Upper lobe of right lung (tissue), 1 donor: ENCODE measurements around the gene SYTL2. TPM values are rescaled to one million over a fixed set of nuclear protein-coding genes. Genes with fewer than 3 reads are reported as not detected.

Experiments
- ATAC-seq: fragments of 200-7000 bp; cut with Tn5 transposase; one replicate; pipeline ENCODE4 v1.9.1; 2020; ENCODE audit warnings: mild to moderate bottlenecking, moderate library complexity
- DNase-seq: peaks from one replicate; pipeline ENCODE4 v3.0.0-alpha.2; 2020
- H3K27ac ChIP-seq: fragments of 200-600 bp; one replicate; pipeline ENCODE4 v1.8.0; 2022
- H3K27me3 ChIP-seq: fragments of 200-600 bp; one replicate; pipeline ENCODE4 v1.8.0; 2022; ENCODE audit warnings: mild to moderate bottlenecking
- H3K36me3 ChIP-seq: fragments of 200-600 bp; one replicate; pipeline ENCODE4 v1.8.0; 2022
- H3K4me1 ChIP-seq: fragments of 200-600 bp; one replicate; pipeline ENCODE4 v1.8.0; 2022
- H3K4me3 ChIP-seq: fragments of 200-600 bp; one replicate; pipeline ENCODE4 v1.8.0; 2022; ENCODE audit warnings: mild to moderate bottlenecking
- H3K9me3 ChIP-seq: fragments of 200-600 bp; one replicate; pipeline ENCODE4 v1.8.0; 2022
- CTCF ChIP-seq: fragments of 200-600 bp; IDR thresholded peaks from one replicate; pipeline ENCODE4 v1.8.0; 2022; ENCODE audit warnings: antibody characterized with exemption
- intact Hi-C: fragments of 100-400 bp; cut with DNase I; formaldehyde crosslinking; loops from one replicate; pipeline ENCODE4 v1.11.0; 2022
- total RNA-seq: library from RNA; stranded (reverse); fragmentation: NEBNext Ultra II Directional; extraction: Animal tissue kit (Norgen Biotek cat#: 25700); gene quantifications from one replicate; pipeline ENCODE4 v1.2.1, GENCODE V29; 2021
- donor health status: DM: no; HTN: yes; CAD: no; lungs with severe emphysema.

Gene SYTL2
- total RNA-seq, 1 donor from 2014 or later, result 36.5 TPM

GRCh38 chr11:85721191-85721590, 89.8 kb downstream of the SYTL2 start:
- Histone ChIP-seq H3K36me3 (no peaks in the 10 kb centered on the region), H3K9me3 (no peaks in the 10 kb centered on the region), H3K27me3 (no peaks in the 10 kb centered on the region), H3K4me1 (no peaks in the 10 kb centered on the region), H3K27ac (no peak overlapping the region), H3K4me3 (no peak overlapping the region)
- no peak for ATAC-seq
- intact Hi-C loops, result no loop called here
- no peak for DNase-seq
- no peak for TF ChIP-seq CTCF

- Histone ChIP-seq H3K4me1 (no peaks in the 10 kb centered on the region), H3K9me3 (no peaks in the 10 kb centered on the region), H3K36me3 (no peaks in the 10 kb centered on the region), H3K27me3 (no peaks in the 10 kb centered on the region), H3K4me3 (peak overlapping the region; percentile 33), H3K27ac (peak overlapping the region; percentile 65)
- no peak for TF ChIP-seq CTCF
- no peak for DNase-seq
- intact Hi-C loops, result no loop called here
- peak; percentile 46 for ATAC-seq
Observed at GRCh38 chr11:85718991-85719807, 91.7 kb downstream of the SYTL2 start.

- Histone ChIP-seq H3K27ac (peak overlapping the region; percentile 65), H3K36me3 (no peaks in the 10 kb centered on the region), H3K27me3 (no peaks in the 10 kb centered on the region), H3K9me3 (no peaks in the 10 kb centered on the region), H3K4me3 (peak overlapping the region; percentile 33), H3K4me1 (no peaks in the 10 kb centered on the region)
- intact Hi-C loops, result no loop called here
- DNase-seq, result no peak
- no peak for TF ChIP-seq CTCF
- ATAC-seq, result no peak
Observed at GRCh38 chr11:85718126-85718943, 92.6 kb downstream of the SYTL2 start.

- H3K4me3 ChIP-seq, result peak overlapping the region; percentile 33
- H3K27ac ChIP-seq, result no peak overlapping the region
- H3K9me3 ChIP-seq, result no peaks in the 10 kb centered on the region
- ATAC-seq, result no peak
- no peaks in the 10 kb centered on the region for H3K36me3 ChIP-seq
- intact Hi-C loops, result no loop called here
- no peak for TF ChIP-seq CTCF
- no peaks in the 10 kb centered on the region for H3K4me1 ChIP-seq
- no peaks in the 10 kb centered on the region for H3K27me3 ChIP-seq
- DNase-seq, result no peak
Observed at GRCh38 chr11:85717429-85717828, 93.5 kb downstream of the SYTL2 start.

- intact Hi-C loops, result no loop called here
Observed at GRCh38 chr11:85712953-85713352, 98.0 kb downstream of the SYTL2 start.

More at GRCh38 chr11:85712953-85713352, 98.0 kb downstream of the SYTL2 start:
- no peak for DNase-seq
- Histone ChIP-seq H3K27ac (no peak overlapping the region), H3K4me3 (no peak overlapping the region), H3K36me3 (no peaks in the 10 kb centered on the region), H3K27me3 (no peaks in the 10 kb centered on the region), H3K4me1 (no peaks in the 10 kb centered on the region), H3K9me3 (no peaks in the 10 kb centered on the region)
- no peak for TF ChIP-seq CTCF
- ATAC-seq, result no peak
